Stimulated activated CD8-positive, alpha-beta memory T cell treated with anti-CD3 and anti-CD28 coated beads, Interleukin-12 subunit alpha, Interleukin-12 subunit beta, amount 100 ng/mL, for 24 hours (primary cell): Measurements from ENCODE around the gene RHOU.
"Not testable (repeated sequence)": the region's sequence is repeated elsewhere in the genome, so short reads cannot be mapped to it uniquely, and the experiment has no call there.

Experiments
- DNase-seq: peaks from one replicate; pipeline ENCODE4 v3.0.0-alpha.2; 2020; ENCODE audit errors: extremely low read depth

RHOU gene

DNA sequence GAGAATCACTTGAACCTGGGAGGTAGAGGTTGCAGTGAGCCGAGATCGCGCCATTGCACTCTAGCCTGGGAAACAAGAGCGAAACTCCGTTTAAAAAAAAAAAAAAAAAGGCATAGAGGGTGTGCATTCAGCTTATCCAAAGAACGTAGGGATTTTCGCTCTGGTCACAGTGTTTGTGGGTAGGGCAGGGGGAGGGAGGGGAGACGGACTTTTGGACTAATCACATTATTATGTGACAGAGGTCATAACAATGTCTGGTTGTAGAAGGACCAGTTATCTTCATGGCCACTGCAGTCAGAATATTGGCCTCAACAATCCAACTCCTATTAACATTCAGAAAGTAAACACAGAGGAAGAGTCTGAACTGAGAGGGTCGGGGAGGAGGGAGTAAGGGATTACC lies 25.7 kb downstream of the RHOU start:
- no peak for DNase-seq

DNA sequence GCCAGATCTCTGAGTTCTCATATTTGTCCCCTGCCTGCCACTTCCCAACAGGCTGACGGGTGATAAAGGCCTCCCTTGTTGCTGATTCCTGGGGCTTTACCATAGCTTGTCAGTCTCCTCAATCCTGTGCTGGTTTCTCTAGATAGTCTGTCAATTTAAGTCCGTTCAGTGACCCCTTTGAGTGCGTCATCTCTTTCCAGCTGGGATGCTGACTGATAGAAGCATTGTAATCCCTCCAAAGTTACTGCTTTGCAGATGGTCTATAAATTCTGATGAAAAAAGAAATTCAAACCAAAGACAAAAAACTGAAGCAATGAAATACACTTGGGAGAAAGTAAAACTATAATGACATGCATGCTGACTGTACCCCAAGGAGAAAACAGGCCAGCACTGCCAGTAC lies 28.3 kb downstream of the RHOU start:
- DNase-seq = no peak

DNA sequence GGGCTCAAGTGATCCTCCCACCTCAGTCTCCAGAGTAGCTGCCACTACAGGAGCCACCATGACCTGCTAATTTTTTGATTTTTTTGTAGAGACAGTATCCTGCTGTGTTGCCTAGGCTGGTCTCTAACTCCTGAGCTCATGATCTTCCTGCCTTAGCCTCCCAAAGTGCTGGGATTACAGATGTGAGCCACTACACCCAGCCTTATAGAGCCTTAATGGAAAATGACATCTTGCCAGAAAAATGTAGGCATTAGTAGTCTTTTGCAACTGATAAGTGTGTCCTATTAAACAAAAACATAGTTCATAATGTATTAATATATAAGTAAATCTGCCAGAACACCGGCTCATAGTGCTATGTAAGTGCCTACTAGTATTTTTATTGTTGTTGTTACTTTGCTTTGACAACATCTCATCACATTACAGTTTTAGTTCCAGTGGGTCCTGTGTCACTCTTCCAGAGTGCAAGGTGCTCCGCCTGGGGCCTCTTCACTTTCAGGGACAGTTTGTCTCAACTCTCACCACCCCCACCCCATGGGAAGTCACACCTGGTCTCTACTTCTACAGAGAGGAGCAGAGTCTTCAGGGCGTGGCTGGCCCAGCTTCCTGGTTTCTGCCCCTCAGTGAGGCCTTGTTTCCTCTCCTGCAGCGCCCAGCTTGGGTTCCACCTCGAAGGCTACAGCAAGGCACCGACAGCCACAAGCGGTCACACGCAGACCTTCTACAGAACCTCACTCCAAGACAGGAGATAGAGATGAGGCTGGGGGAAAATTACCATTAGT lies 30.1 kb downstream of the RHOU start:
- DNase-seq = no peak

DNA sequence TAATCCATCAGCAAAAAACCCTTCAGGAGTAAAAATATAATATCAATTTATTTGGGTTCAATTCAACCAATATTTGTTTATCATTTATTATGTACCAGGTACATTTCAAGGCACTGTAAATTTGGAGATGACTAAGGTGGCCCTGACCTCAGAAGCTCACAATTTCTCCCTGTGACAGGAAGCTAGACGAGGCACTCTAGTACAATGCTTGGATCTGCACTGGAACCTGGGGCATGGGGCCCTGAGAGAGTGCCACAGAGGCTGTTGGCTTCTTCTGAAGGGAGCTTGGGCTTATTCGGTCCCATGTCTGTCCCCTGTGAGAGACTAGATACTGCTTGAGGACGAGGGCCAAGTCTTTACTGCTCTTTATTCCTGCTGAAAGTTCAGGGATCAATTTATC lies 31.5 kb downstream of the RHOU start:
- no peak for DNase-seq

- no peak for DNase-seq
Observed at GRCh38 chr1:228767636-228768354, 32.5 kb downstream of the RHOU start.

DNA sequence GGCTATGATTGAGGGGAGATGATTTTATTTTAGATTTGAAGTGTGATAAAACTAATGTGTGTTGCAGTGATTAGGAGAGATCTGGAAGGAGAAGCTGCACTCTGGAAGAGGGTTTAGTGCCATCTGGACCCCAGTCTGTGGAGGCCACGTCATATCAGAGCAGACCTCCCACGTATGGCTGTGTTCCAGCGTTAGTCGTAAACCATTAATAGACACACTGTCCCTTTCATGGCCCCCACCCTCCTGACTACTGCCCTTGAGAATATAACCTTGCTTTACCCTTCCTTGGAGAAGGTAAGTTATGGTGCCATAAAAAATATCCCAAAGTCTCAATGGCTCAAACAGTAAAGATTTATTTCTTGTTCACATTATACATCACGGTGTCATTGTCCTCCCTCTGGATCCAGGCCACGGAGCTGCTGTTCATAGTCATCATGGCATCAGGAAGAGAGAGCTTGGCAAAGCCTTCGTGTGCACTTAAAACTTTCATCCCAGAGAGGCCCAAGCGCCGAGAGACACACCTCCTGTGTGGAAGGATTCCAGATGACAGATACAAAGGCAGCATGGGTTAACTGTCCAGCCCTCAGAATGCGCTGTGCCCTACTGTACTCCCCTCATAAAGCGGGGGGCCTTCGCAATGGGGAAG lies 33.2 kb downstream of the RHOU start:
- DNase-seq = no peak

GRCh38 chr1:228770779-228771223 lies 35.5 kb downstream of the RHOU start:
- no peak for DNase-seq

DNA sequence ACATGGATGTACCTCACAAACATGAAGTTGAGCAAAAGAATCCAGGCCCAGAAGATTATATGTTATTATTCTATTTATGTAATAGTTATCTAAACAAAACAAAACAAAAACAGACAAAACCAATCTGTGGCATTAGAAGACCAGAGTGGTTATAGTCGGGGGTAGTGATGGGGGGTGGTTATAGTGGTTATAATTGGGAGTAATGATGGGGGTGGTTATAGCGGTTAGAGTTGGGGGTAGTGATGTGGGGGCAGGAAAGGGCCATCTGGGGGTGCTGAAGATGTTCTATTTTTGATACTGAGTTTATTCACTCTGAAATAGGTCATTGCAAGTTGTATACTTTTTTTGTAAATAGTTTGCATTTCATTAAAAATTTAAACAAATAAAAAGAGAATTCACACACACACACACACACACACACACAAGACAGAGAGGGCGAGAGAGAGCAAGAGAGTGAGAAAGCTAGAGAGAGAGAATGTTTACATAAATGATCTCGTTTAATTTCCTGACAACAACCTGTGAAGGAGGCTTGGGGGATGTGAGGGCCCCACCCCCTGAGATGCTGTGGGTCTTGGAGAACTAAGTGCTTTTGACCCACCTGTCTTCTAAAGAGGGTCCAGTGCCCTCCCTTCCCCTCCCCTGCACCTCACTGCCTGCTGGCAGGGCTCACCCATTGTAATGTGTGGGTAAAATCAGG lies 37.4 kb downstream of the RHOU start:
- DNase-seq = no peak

DNA sequence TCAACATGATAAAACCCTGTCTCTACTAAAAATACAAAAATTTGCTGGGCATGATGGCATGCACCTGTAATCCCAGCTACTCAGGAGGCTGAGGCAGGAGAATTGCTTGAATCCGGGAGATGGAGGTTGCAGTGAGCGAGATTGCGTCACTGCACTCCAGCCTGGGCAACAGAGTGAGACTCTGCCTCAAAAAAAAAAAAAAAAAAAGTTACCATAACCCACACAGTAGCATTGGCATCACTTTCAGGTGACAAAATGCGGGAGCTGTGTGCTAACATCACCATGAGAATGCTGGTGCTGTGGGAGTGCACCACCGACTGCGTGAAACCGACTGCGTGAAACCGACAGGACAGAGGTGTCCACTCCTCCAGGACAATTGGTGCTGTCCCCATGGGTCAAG lies 40.7 kb downstream of the RHOU start:
- not testable (repeated sequence) for DNase-seq

DNA sequence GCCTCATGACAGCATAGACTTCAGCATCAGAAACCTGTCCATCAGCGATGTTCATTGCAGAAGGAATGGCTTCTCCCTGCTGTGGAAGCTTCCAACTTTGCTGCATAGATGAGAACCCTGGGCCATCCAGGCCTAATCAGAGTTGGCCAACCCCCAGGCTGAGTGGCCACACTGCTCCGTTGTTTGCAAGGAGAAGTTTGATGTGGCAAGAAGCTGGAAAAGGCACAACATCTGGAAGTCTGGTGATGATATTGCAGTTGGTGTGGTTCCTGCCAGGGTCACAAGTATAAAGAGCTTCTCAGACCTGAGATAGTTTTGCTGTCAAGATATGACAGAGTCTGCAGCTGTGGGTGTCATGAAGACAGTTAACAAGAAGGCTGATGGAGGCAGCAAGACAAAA lies 41.2 kb downstream of the RHOU start:
- DNase-seq = no peak

GRCh38 chr1:228777236-228777635 lies 42.0 kb downstream of the RHOU start:
- no peak for DNase-seq

GRCh38 chr1:228778026-228778425 lies 42.7 kb downstream of the RHOU start:
- no peak for DNase-seq

DNA sequence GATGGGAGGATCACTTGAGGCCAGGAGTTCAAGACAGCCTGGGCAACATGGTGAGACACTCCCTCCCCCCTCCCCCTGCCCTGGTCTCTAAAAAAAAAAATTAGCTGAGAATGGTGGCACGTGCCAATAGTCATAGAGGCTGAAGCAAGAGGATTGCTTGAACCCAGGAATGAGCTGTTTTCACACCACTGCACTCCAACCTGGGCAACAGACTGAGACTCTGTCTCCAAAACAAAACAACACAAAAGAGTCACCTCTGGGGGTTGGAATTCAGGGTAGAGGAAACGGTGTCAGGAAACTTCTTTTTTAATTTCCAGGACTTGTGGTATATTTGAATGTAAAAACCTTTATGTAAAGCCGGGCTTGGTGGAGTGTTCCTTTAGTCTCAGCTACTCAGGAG lies 43.2 kb downstream of the RHOU start:
- no peak for DNase-seq

DNA sequence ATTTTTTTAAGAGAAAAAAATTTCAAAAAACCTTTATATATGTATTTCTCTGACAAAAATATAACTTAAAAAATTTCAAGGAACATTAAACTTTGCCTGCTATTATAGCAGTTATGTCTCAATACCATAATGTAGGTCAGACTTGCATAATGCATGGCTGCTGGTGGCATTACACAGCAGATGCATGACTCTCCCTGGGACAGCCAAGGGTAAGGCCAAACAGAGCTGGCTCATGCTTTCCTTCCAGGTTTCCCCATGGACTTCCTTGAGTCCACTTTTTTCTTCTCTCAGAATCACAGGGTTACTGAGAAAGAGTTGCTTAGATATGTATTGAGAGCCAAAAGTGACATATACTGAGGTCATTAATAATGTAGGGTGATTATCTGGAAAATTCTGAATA lies 43.7 kb downstream of the RHOU start:
- DNase-seq = no peak

DNA sequence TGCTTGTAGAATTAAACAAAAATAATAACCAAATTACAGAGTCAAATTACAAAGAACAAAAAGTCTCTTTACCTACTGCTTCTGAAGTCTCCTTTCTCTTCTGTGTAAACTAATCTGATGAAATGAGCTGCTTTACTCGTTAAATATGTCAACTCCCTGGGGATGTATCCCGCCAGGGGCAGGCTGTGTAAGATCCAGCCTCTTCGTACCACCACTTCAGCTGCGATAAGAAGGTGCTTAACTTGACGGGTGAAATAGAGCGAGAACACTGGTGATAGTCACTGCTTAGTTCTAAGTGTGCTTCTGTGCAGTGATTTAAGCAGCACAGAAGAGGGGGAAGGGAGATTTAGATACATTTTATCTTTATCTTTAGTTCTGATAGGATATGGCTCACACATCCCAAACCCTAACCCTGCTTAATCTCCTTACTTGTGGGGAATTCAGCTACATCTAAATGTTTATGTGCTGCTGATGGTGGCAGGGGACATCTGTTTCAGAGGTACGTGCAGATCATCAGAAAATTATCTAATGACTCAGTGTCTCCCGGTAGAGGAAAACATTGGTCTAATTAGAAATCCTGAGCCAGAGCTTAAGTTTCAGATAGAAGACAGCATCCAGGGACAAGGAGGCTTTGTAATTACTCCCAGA lies 46.0 kb downstream of the RHOU start:
- DNase-seq = no peak

DNA sequence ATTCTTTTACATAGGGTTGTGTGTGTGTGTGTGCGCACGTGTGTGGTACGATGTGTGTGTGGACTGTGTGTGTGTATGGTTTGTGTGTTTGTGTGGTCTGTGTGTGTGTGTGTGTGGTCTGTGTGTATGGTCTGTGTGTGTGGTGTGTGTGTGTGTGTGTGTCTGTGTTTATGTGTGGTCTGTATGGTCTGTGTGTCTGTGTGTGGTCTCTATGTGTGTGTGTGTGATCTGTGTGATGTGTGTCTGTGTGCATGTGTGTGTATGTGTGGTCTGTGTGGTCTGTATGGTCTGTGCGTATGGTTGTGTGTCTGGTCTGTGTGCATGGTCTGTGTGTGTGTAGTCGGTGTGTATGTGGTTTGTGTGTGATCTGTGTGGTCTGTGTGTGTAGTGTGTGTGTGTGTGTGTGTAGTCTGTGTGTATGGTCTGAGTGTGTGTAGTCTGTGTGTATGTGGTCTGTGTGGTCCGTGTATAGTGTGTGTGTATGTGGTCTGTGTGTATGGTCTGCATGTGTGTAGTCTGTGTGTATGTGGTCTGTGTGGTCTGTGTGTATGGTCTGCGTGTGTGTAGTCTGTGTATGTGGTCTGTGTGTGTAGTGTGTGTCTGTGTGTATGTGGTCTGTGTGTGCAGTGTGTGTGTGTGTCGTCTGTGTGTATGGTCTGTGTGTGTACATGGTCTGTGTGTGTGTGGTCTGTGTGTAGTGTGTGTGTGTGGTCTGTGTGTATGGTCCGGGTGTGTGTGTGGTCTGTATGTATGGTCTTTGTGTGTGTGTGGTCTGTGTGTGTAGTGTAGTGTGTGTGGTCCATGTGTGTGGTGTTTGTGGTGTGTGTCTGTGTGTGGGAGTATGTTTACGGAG lies 46.8 kb downstream of the RHOU start:
- no peak for DNase-seq

GRCh38 chr1:228782662-228783417 lies 47.6 kb downstream of the RHOU start:
- DNase-seq = no peak

DNA sequence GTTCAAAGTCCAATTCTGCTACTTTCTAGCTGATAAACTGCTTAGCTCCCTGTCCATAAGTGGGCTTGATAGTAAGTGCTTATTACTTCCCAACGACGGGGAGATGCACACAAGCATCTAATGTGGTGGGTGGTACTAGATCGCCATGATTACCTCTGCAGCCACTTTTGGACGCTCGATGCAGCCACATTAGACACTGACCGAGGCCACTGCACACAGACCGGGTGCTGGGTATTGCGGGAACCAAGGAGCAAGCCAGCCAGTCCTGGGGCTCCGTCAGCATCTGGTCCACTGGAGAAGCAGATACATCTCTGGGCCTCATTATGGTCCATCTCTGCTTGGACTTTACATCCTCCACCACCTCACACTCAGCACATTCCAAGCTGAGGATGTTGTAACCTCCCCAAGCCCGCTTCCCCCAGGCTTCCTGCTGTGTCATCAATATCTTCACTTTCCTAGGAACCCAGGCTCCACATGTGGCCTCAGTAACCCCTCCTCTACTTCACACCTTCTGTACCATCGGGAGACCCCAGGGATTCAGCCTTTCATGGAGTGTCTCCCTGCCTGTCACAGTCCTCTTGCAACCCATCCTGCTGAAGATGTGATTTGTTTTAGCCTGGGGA lies 48.2 kb downstream of the RHOU start:
- DNase-seq = no peak

DNA sequence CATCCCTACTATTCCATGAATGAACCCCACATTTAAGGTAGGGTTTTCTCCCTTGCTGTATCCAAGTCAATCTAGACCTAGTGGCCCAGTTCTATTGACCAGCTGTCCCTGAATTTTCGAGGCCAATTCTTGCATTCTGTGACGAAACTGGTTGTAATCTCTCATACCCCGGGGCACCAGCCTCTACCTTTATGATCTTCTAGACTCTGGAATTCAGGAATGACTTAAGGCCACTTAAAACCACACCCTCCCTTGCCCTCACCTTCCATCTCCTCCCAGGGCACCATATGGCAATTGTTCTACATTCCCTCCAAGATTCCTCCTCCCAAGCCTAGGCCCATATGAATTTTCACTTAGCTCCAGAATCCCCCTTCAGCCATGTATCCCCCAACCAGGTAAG lies 48.9 kb downstream of the RHOU start:
- no peak for DNase-seq
